Activated CD8-positive, alpha-beta memory T cell treated with anti-CD3 and anti-CD28 coated beads, Interleukin-2, amount 50 U/mL, for 24 hours (primary cell): ENCODE measurements around the gene NHS.

ENCODE experiments used
- DNase-seq: peaks from one replicate; pipeline ENCODE4 v3.0.0-alpha.2; 2020; ENCODE audit errors: extremely low read depth

NHS gene

GRCh38 chrX:17374619-17375366 is at the start of gene NHS:
Gene NHS (plus strand): TSS chrX:17375200. CDS start chrX:17375758, 558 bp downstream.
- no peak for DNase-seq

- no peak for DNase-seq
Measured at GRCh38 chrX:17328837-17329236, 46.2 kb upstream of the NHS start.

GRCh38 chrX:17336377-17336776 is 38.6 kb upstream of the NHS start:
- DNase-seq, result no peak

- DNase-seq, result no peak
Measured at GRCh38 chrX:17355976-17356375, 19.0 kb upstream of the NHS start.

GRCh38 chrX:17359500-17359899 is 15.5 kb upstream of the NHS start:
- no peak for DNase-seq

GRCh38 chrX:17361620-17362019 is 13.4 kb upstream of the NHS start:
- DNase-seq, result no peak

- no peak for DNase-seq
Measured at GRCh38 chrX:17368002-17368401, 7.0 kb upstream of the NHS start.

- DNase-seq, result no peak
Measured at GRCh38 chrX:17369309-17369708, 5.7 kb upstream of the NHS start.

GRCh38 chrX:17370191-17370590 is 4.8 kb upstream of the NHS start:
- DNase-seq, result no peak

- no peak for DNase-seq
Measured at GRCh38 chrX:17372052-17372451, 2.9 kb upstream of the NHS start.

GRCh38 chrX:17373337-17373736 is 1.7 kb upstream of the NHS start:
- no peak for DNase-seq

- no peak for DNase-seq
Measured at GRCh38 chrX:17375367-17375636, 302 bp downstream of the NHS start.

GRCh38 chrX:17375637-17376430 is 834 bp downstream of the NHS start:
- DNase-seq, result no peak

- DNase-seq, result no peak
Measured at GRCh38 chrX:17376431-17377077, 1.6 kb downstream of the NHS start.

- no peak for DNase-seq
Measured at GRCh38 chrX:17377091-17377717, 2.2 kb downstream of the NHS start.

GRCh38 chrX:17377795-17378194 is 2.8 kb downstream of the NHS start:
- no peak for DNase-seq

GRCh38 chrX:17380221-17380620 is 5.2 kb downstream of the NHS start:
- DNase-seq, result no peak

GRCh38 chrX:17390419-17390850 is 15.4 kb downstream of the NHS start:
- DNase-seq, result no peak

- DNase-seq, result no peak
Measured at GRCh38 chrX:17395154-17395553, 20.2 kb downstream of the NHS start.

GRCh38 chrX:17397074-17397473 is 22.1 kb downstream of the NHS start:
- no peak for DNase-seq

GRCh38 chrX:17403189-17403691 is 28.2 kb downstream of the NHS start:
- no peak for DNase-seq

- no peak for DNase-seq
Measured at GRCh38 chrX:17403972-17404371, 29.0 kb downstream of the NHS start.
